B cell (primary cell): ENCODE measurements around the gene SYT14. TPM values are rescaled to one million over a fixed set of nuclear protein-coding genes. Genes with fewer than 3 reads are reported as not detected.

Experiments used
- ATAC-seq: fragments of 200-7000 bp; cut with Tn5 transposase; one replicate; pipeline ENCODE4 v1.10.0; 2021; ENCODE audit warnings: low read depth, mild to moderate bottlenecking, moderate number of reproducible peaks, moderate library complexity
- CTCF ChIA-PET: fragments of 350-600 bp; sonication (Branson Sonifier 250); formaldehyde crosslinking; loops from one replicate; lab custom pipeline; 2021; ENCODE audit warnings: antibody characterized with exemption, inconsistent platforms; lab: Charles Lee
- POLR2A ChIA-PET: fragments of 350-600 bp; sonication (Branson Sonifier 250); formaldehyde crosslinking; loops from one replicate; lab custom pipeline; 2021; ENCODE audit warnings: antibody characterized with exemption; lab: Charles Lee
- DNase-seq: peaks from one replicate; pipeline ENCODE4 v3.0.0; 2013
- H2AFZ ChIP-seq: 2 replicates; pipeline ENCODE4 v1.6.1; 2012; ENCODE audit warnings: mild to moderate bottlenecking, low read depth, low read length; ENCODE audit not compliant: insufficient read depth, poor library complexity, severe bottlenecking
- H3K27ac ChIP-seq, 2 donors: 1 replicate in 1 of 2; 2 replicates in 1 of 2; pipeline ENCODE4 v1.5.1; 2012 to 2013; ENCODE audit warnings: low read length in 2 of 2, mild to moderate bottlenecking in 2 of 2, moderate library complexity in 1 of 2
- H3K27me3 ChIP-seq, 4 experiments: fragments of 200-600 bp in 1 of 4; sonication (generic) in 1 of 4; replicated peaks in 1 of 4; 1 replicate in 2 of 4; 2 replicates in 2 of 4; pipeline versions ENCODE4 v1.6.1 to v1.7.0; 2013 to 2016; ENCODE audit warnings: low read length in 3 of 4, mild to moderate bottlenecking in 2 of 4, mixed read lengths in 1 of 4, moderate library complexity in 1 of 4; ENCODE audit not compliant: insufficient read depth in 4 of 4, control insufficient read depth in 3 of 4; ENCODE audit errors: control extremely low read depth in 1 of 4
- H3K36me3 ChIP-seq, 2 experiments: replicated peaks in 1 of 2; 1 replicate in 1 of 2; 2 replicates in 1 of 2; pipeline versions ENCODE4 v1.6.1 to v1.7.1; 2013; ENCODE audit warnings: low read length in 1 of 2; ENCODE audit not compliant: insufficient read depth in 2 of 2, control insufficient read depth in 1 of 2; ENCODE audit errors: control extremely low read depth in 1 of 2, extremely low read depth in 1 of 2
- H3K4me1 ChIP-seq, 2 donors: fragments of 200-600 bp in 1 of 2; sonication (generic) in 1 of 2; 1 replicate in 1 of 2; 2 replicates in 1 of 2; pipeline versions ENCODE4 v1.5.1 to v1.6.1; 2013 to 2017; ENCODE audit warnings: low read length in 2 of 2; ENCODE audit not compliant: control insufficient read depth in 2 of 2, insufficient read depth in 2 of 2
- H3K4me2 ChIP-seq: replicated peaks from 2 replicates; pipeline ENCODE3; 2012; ENCODE audit warnings: mild to moderate bottlenecking, low read depth, low read length; ENCODE audit not compliant: poor library complexity, severe bottlenecking
- H3K4me3 ChIP-seq, 5 experiments: fragments of 200-600 bp in 1 of 5; sonication (generic) in 1 of 5; 1 replicate in 3 of 5; 2 replicates in 2 of 5; pipeline versions ENCODE4 v1.5.1 to v1.7.0; 2011 to 2016; ENCODE audit warnings: low read length in 4 of 5, mild to moderate bottlenecking in 4 of 5, low read depth in 2 of 5, control low read depth in 1 of 5, moderate library complexity in 1 of 5; ENCODE audit not compliant: insufficient read depth in 1 of 5; ENCODE audit errors: control extremely low read depth in 1 of 5, extremely low read depth in 1 of 5
- H3K79me2 ChIP-seq: fragments of 200-600 bp; sonication (generic); one replicate; pipeline ENCODE4 v1.6.0; 2016; ENCODE audit warnings: low read length; ENCODE audit not compliant: control insufficient read depth, insufficient read depth
- H3K9ac ChIP-seq: fragments of 200-600 bp; sonication (generic); 2 replicates; pipeline ENCODE4 v1.6.1; 2017; ENCODE audit warnings: mild to moderate bottlenecking, low read length, moderate library complexity
- H3K9me3 ChIP-seq, 3 donors: one replicate each; pipeline versions ENCODE4 v1.6.1 to v1.7.1; 2013; ENCODE audit warnings: low read length in 2 of 3; ENCODE audit not compliant: control insufficient read depth in 2 of 3, insufficient read depth in 1 of 3; ENCODE audit errors: control extremely low read depth in 1 of 3
- H4K20me1 ChIP-seq: 2 replicates; pipeline ENCODE4 v1.6.0; 2012; ENCODE audit warnings: mild to moderate bottlenecking, low read length; ENCODE audit not compliant: insufficient read depth, control insufficient read depth, poor library complexity, severe bottlenecking
- H3K27ac Mint-ChIP-seq: one replicate; pipeline ENCODE4 v1.8.0; 2021; ENCODE audit warnings: mixed read lengths
- H3K27me3 Mint-ChIP-seq: one replicate; pipeline ENCODE4 v1.8.0; 2021; ENCODE audit warnings: mixed read lengths
- H3K4me1 Mint-ChIP-seq: one replicate; pipeline ENCODE4 v1.8.0; 2021; ENCODE audit warnings: mixed read lengths
- H3K4me3 Mint-ChIP-seq: one replicate; pipeline ENCODE4 v1.8.0; 2021; ENCODE audit warnings: mixed read lengths
- H3K9me3 Mint-ChIP-seq: one replicate; pipeline ENCODE4 v1.8.0; 2022; ENCODE audit warnings: mixed read lengths; ENCODE audit not compliant: insufficient read depth
- CTCF ChIP-seq: fragments of 200-600 bp; IDR thresholded peaks from one replicate; pipeline ENCODE4 v1.8.0; 2022; ENCODE audit warnings: antibody characterized with exemption, mild to moderate bottlenecking
- EZH2 ChIP-seq: IDR thresholded peaks from 2 replicates; pipeline ENCODE4 v1.6.1; 2012; ENCODE audit warnings: borderline replicate concordance, low read depth, mild to moderate bottlenecking, moderate library complexity, low read length; ENCODE audit not compliant: insufficient read depth, poor library complexity, severe bottlenecking
- WGBS: methylation state at CpG from one replicate; pipeline ENCODE4 v1.1.5; 2013; ENCODE audit warnings: missing lambda C conversion rate; ENCODE audit not compliant: insufficient coverage; 5-methylcytosine and 5-hydroxymethylcytosine counted together
- intact Hi-C: fragments of 100-400 bp; cut with micrococcal nuclease; formaldehyde crosslinking; loops from one replicate; pipeline ENCODE4 v1.10.0; 2022
- polyA plus RNA-seq: library from polyadenylated mRNA; depleted of rRNA; stranded (reverse); fragments of >200 nt; gene quantifications from 2 replicates; pipeline ENCODE4 v1.2.3, GENCODE V29; 2012
- total RNA-seq, 2 donors: library from RNA; stranded (reverse); fragments of 120-200 nt in 1 of 2; gene quantifications; 1 replicate in 1 of 2; 2 replicates in 1 of 2; pipeline versions ENCODE4 v1.2.3 to v1.2.4, GENCODE V29; 2013 to 2022

SYT14 gene
- total and polyA plus RNA-seq, 2 donors (not counting 1 experiment from before 2014, with no cell fraction given), result not detected

GRCh38 chr1:210124736-210125135, 186.7 kb downstream of the SYT14 start:
- no peaks in the 10 kb centered on the region for H3K27me3 ChIP-seq
- peaks cover 4% of the 10 kb centered on the region for H3K27me3 Mint-ChIP-seq
- H4K20me1 ChIP-seq, result no peaks in the 10 kb centered on the region
- H3K4me1 Mint-ChIP-seq, result no peaks in the 10 kb centered on the region
- H3K9me3 Mint-ChIP-seq, result no peaks in the 10 kb centered on the region
- DNase-seq (no peak), ATAC-seq (no peak)
- H3K4me1 ChIP-seq, result no peaks in the 10 kb centered on the region
- no peaks in the 10 kb centered on the region for H3K36me3 ChIP-seq
- TF ChIP-seq CTCF, result no peak
- TF ChIP-seq EZH2, result no peak
- no peak overlapping the region for H3K4me3 ChIP-seq
- no peak overlapping the region for H2AFZ ChIP-seq
- no peak overlapping the region for H3K4me3 Mint-ChIP-seq
- POLR2A ChIA-PET, result no interaction called here
- H3K79me2 ChIP-seq, result no peaks in the 10 kb centered on the region
- no peak overlapping the region for H3K27ac ChIP-seq
- CTCF ChIA-PET, result no interaction called here
- H3K9ac ChIP-seq, result no peak overlapping the region
- 100% methylated on average over 1 of the region's 2 CpGs for WGBS
- intact Hi-C loops, result no loop called here
- H3K9me3 ChIP-seq, result peaks cover 0 to 4% (median 0%) of the 10 kb centered on the region in 3 donors
- no peak overlapping the region for H3K4me2 ChIP-seq
- H3K27ac Mint-ChIP-seq, result no peak overlapping the region

- Mint-ChIP-seq H3K4me3 (no peak overlapping the region), H3K4me1 (no peaks in the 10 kb centered on the region), H3K27me3 (peaks cover 4% of the 10 kb centered on the region), H3K27ac (no peak overlapping the region), H3K9me3 (no peaks in the 10 kb centered on the region)
- H2AFZ ChIP-seq, result no peak overlapping the region
- no peak overlapping the region for H3K4me3 ChIP-seq
- H3K79me2 ChIP-seq, result no peaks in the 10 kb centered on the region
- no peak overlapping the region for H3K4me2 ChIP-seq
- 100% methylated on average over 1 of the region's 4 CpGs for WGBS
- DNase-seq (no peak), ATAC-seq (no peak)
- no peak overlapping the region for H3K9ac ChIP-seq
- no peak overlapping the region for H3K27ac ChIP-seq
- H3K9me3 ChIP-seq, result peaks cover 0 to 4% (median 0%) of the 10 kb centered on the region in 3 donors
- H3K4me1 ChIP-seq, result no peaks in the 10 kb centered on the region
- POLR2A ChIA-PET, result no interaction called here
- TF ChIP-seq EZH2 (no peak), CTCF (no peak)
- CTCF ChIA-PET, result no interaction called here
- H4K20me1 ChIP-seq, result no peaks in the 10 kb centered on the region
- intact Hi-C loops, result no loop called here
- H3K27me3 ChIP-seq, result no peaks in the 10 kb centered on the region
- H3K36me3 ChIP-seq, result no peaks in the 10 kb centered on the region
Measured at GRCh38 chr1:210125143-210125542, 187.1 kb downstream of the SYT14 start.
